ENCODE results near the gene PPL. TPM values are rescaled to one million over a fixed set of nuclear protein-coding genes. Genes with fewer than 3 reads are reported as not detected.
"Not testable (repeated sequence)": the region's sequence is repeated elsewhere in the genome, so short reads cannot be mapped to it uniquely, and the experiment has no call there.

Gene PPL
- total RNA-seq, 1 donor from 2014 or later, result 4.7 TPM

DNA sequence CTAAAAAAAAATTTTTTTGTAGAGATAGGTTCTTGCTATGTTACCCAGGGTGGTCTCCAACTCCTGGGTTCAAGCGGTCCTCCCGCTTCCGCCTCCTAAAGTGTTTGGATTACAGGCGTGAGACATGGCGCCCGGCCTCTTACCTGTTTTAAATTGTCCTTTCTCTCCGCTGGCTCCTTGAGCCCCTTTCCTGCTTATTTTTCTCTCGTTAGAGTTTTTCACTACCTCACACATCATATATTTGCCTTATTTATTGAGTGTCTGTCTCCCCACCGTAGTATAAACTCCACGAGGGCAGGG lies 20.4 kb upstream of the PPL start:
- H3K27ac Mint-ChIP-seq (ENCODE audit: unreplicated experiment), result peak overlapping the region; percentile 6
- H3K27me3 Mint-ChIP-seq (ENCODE audit: unreplicated experiment), result peaks cover 4% of the 10 kb centered on the region
- peak overlapping the region; percentile 92 for H3K4me3 Mint-ChIP-seq (ENCODE audit: unreplicated experiment)
- no peaks in the 10 kb centered on the region for H3K36me3 Mint-ChIP-seq (ENCODE audit: unreplicated experiment)
- peaks cover 5% of the 10 kb centered on the region for H3K9me3 Mint-ChIP-seq (ENCODE audit: unreplicated experiment)
- no peak for DNase-seq
- TF ChIP-seq, protein P1, sequence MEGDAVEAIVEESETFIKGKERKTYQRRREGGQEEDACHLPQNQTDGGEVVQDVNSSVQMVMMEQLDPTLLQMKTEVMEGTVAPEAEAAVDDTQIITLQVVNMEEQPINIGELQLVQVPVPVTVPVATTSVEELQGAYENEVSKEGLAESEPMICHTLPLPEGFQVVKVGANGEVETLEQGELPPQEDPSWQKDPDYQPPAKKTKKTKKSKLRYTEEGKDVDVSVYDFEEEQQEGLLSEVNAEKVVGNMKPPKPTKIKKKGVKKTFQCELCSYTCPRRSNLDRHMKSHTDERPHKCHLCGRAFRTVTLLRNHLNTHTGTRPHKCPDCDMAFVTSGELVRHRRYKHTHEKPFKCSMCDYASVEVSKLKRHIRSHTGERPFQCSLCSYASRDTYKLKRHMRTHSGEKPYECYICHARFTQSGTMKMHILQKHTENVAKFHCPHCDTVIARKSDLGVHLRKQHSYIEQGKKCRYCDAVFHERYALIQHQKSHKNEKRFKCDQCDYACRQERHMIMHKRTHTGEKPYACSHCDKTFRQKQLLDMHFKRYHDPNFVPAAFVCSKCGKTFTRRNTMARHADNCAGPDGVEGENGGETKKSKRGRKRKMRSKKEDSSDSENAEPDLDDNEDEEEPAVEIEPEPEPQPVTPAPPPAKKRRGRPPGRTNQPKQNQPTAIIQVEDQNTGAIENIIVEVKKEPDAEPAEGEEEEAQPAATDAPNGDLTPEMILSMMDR (IDR thresholded peaks at IDR 0.05; ENCODE audit: partially characterized antibody, unreplicated experiment), result no peak
- peaks cover 2% of the 10 kb centered on the region for H3K4me1 Mint-ChIP-seq (ENCODE audit: low read depth, unreplicated experiment)

GRCh38 chr16:4954714-4955113 lies 17.8 kb upstream of the PPL start:
- Mint-ChIP-seq H3K27me3 (ENCODE audit: unreplicated experiment) (peaks cover 8% of the 10 kb centered on the region), H3K9me3 (ENCODE audit: unreplicated experiment) (peaks cover 8% of the 10 kb centered on the region), H3K27ac (ENCODE audit: unreplicated experiment) (no peak overlapping the region), H3K4me1 (ENCODE audit: low read depth, unreplicated experiment) (peaks cover 2% of the 10 kb centered on the region), H3K4me3 (ENCODE audit: unreplicated experiment) (no peak overlapping the region), H3K36me3 (ENCODE audit: unreplicated experiment) (no peaks in the 10 kb centered on the region)
- TF ChIP-seq, protein P1 (IDR thresholded peaks at IDR 0.05; ENCODE audit: partially characterized antibody, unreplicated experiment), result no peak
- no peak for DNase-seq

GRCh38 chr16:4951583-4951982 lies 14.6 kb upstream of the PPL start:
- H3K4me1 Mint-ChIP-seq (ENCODE audit: low read depth, unreplicated experiment); DNase-seq: not testable (repeated sequence)

GRCh38 chr16:4949986-4950385 lies 13.0 kb upstream of the PPL start:
- H3K9me3 Mint-ChIP-seq (ENCODE audit: unreplicated experiment), result peaks cover 3% of the 10 kb centered on the region
- no peaks in the 10 kb centered on the region for H3K36me3 Mint-ChIP-seq (ENCODE audit: unreplicated experiment)
- H3K4me3 Mint-ChIP-seq (ENCODE audit: unreplicated experiment), result no peak overlapping the region
- DNase-seq, result no peak
- H3K4me1 Mint-ChIP-seq (ENCODE audit: low read depth, unreplicated experiment), result peaks cover 2% of the 10 kb centered on the region
- TF ChIP-seq, protein P1 (IDR thresholded peaks at IDR 0.05; ENCODE audit: partially characterized antibody, unreplicated experiment), result no peak
- H3K27me3 Mint-ChIP-seq (ENCODE audit: unreplicated experiment), result peaks cover 8% of the 10 kb centered on the region
- peak overlapping the region; percentile 62 for H3K27ac Mint-ChIP-seq (ENCODE audit: unreplicated experiment)

More at GRCh38 chr16:4951583-4951982, 14.6 kb upstream of the PPL start:
- H3K36me3 Mint-ChIP-seq (ENCODE audit: unreplicated experiment); H3K4me3 Mint-ChIP-seq (ENCODE audit: unreplicated experiment); H3K27me3 Mint-ChIP-seq (ENCODE audit: unreplicated experiment); H3K27ac Mint-ChIP-seq (ENCODE audit: unreplicated experiment); H3K9me3 Mint-ChIP-seq (ENCODE audit: unreplicated experiment): not testable (repeated sequence)

GRCh38 chr16:4948903-4949766 lies 12.2 kb upstream of the PPL start:
- Mint-ChIP-seq H3K4me3 (ENCODE audit: unreplicated experiment) (no peak overlapping the region), H3K27ac (ENCODE audit: unreplicated experiment) (no peak overlapping the region), H3K27me3 (ENCODE audit: unreplicated experiment) (peaks cover 8% of the 10 kb centered on the region), H3K9me3 (ENCODE audit: unreplicated experiment) (peaks cover 4% of the 10 kb centered on the region), H3K36me3 (ENCODE audit: unreplicated experiment) (no peaks in the 10 kb centered on the region), H3K4me1 (ENCODE audit: low read depth, unreplicated experiment) (peaks cover 6% of the 10 kb centered on the region)
- no peak for DNase-seq
- TF ChIP-seq, protein P1 (IDR thresholded peaks at IDR 0.05; ENCODE audit: partially characterized antibody, unreplicated experiment), result no peak

All from glutamatergic neuron (in vitro differentiated cells).